GM12878 (cell line): ENCODE measurements around the gene OTUD5. TPM values are rescaled to one million over a fixed set of nuclear protein-coding genes. Genes with fewer than 3 reads are reported as not detected.

Experiments used
- BHLHE40 ChIP-seq, 2 experiments: fragments of 450-650 bp in 1 of 2; IDR thresholded peaks; 2 replicates each; pipeline ENCODE4 v1.6.1; 2011 to 2017; ENCODE audit warnings: low read depth in 2 of 2, borderline replicate concordance in 1 of 2, improper control_type of control experiment in 1 of 2, low read length in 1 of 2, mild to moderate bottlenecking in 1 of 2
- CREB1 ChIP-seq: IDR thresholded peaks from 2 replicates; pipeline ENCODE4 v1.6.1; 2012; ENCODE audit warnings: low read depth, mild to moderate bottlenecking, inconsistent platforms
- E2F8 ChIP-seq: fragments of 450-650 bp; IDR thresholded peaks from 2 replicates; pipeline ENCODE4 v1.6.1; 2018; ENCODE audit warnings: mild to moderate bottlenecking, low read depth, moderate library complexity; ENCODE audit not compliant: partially characterized antibody
- EED ChIP-seq: sonication (generic); IDR thresholded peaks from 2 replicates; pipeline ENCODE4 v1.6.1; 2016; ENCODE audit warnings: antibody characterized with exemption, low read depth
- ELK1 ChIP-seq: IDR thresholded peaks from 2 replicates; pipeline ENCODE4 v1.6.1; 2012; ENCODE audit warnings: low read depth, low read length, improper control_type of control experiment
- HDAC6 ChIP-seq: fragments of 200-600 bp; sonication (generic); IDR thresholded peaks from one replicate; pipeline ENCODE4 v1.8.0; 2017; ENCODE audit warnings: antibody characterized with exemption; ENCODE audit not compliant: unreplicated experiment
- IRF3 ChIP-seq: fragments of 450-650 bp; IDR thresholded peaks from 2 replicates; pipeline ENCODE4 v1.6.1; 2014; ENCODE audit warnings: mild to moderate bottlenecking
- KAT2A ChIP-seq: conservative IDR thresholded peaks from 2 replicates; pipeline ENCODE4 v1.6.1; 2011; ENCODE audit warnings: low read depth, low read length; ENCODE audit not compliant: control insufficient read depth
- NR2C2 ChIP-seq: IDR thresholded peaks from 2 replicates; pipeline ENCODE4 v1.6.1; 2011; ENCODE audit warnings: borderline replicate concordance, low read depth; ENCODE audit not compliant: control insufficient read depth, insufficient read length
- NR2F1 ChIP-seq: fragments of 450-650 bp; conservative IDR thresholded peaks from 2 replicates; pipeline ENCODE4 v1.6.1; 2017; ENCODE audit warnings: mild to moderate bottlenecking
- NRF1 ChIP-seq: conservative IDR thresholded peaks from 2 replicates; pipeline ENCODE4 v1.6.1; 2011; ENCODE audit warnings: mild to moderate bottlenecking, low read depth, low read length, improper control_type of control experiment
- PAX5 ChIP-seq: IDR thresholded peaks from 2 replicates; pipeline ENCODE4 v1.6.1; 2011; ENCODE audit warnings: low read depth, low read length, borderline replicate concordance
- PBX3 ChIP-seq: IDR thresholded peaks from 2 replicates; pipeline ENCODE4 v1.6.1; 2011; ENCODE audit warnings: mild to moderate bottlenecking, low read depth, low read length, moderate library complexity; ENCODE audit not compliant: insufficient replicate concordance
- POLR2AphosphoS2 ChIP-seq: IDR thresholded peaks from 2 replicates; pipeline ENCODE4 v1.6.1; 2011; ENCODE audit warnings: low read depth, mild to moderate bottlenecking, low read length, improper control_type of control experiment, moderate library complexity
- SMAD1 ChIP-seq: fragments of 450-650 bp; IDR thresholded peaks from 2 replicates; pipeline ENCODE4 v1.6.1; 2018; ENCODE audit warnings: mild to moderate bottlenecking, low read depth; ENCODE audit not compliant: partially characterized antibody
- SP1 ChIP-seq: IDR thresholded peaks from one replicate; pipeline ENCODE4 v1.6.1; 2011; ENCODE audit warnings: low read depth, low read length
- SUZ12 ChIP-seq: fragments of 200-600 bp; sonication (generic); IDR thresholded peaks from one replicate; pipeline ENCODE4 v1.6.1; 2018; ENCODE audit warnings: antibody characterized with exemption, mild to moderate bottlenecking; ENCODE audit not compliant: unreplicated experiment
- TAF1 ChIP-seq: IDR thresholded peaks from 2 replicates; pipeline ENCODE4 v1.6.1; 2011; ENCODE audit warnings: mild to moderate bottlenecking, low read depth, low read length, borderline replicate concordance
- ZBTB33 ChIP-seq: fragments of 450-650 bp; IDR thresholded peaks from 2 replicates; pipeline ENCODE4 v1.6.1; 2017; ENCODE audit warnings: mild to moderate bottlenecking
- polyA plus RNA-seq, 11 experiments: library from polyadenylated mRNA; depleted of rRNA in 4 of 11; unstranded in 6 of 11; stranded (reverse) in 5 of 11; fragments of >200 nt; fragmentation: Nextera tagmentation in 4 of 11; fragmentation: Illumina TruSeq in 1 of 11; extraction: Ambion mirVana in 4 of 11; extraction: Trizol in 1 of 11; gene quantifications; 1 replicate in 1 of 11; 2 replicates in 10 of 11; pipeline versions ENCODE4 v1.2.1 to v1.2.3, GENCODE V29; 2011 to 2016; ENCODE audit warnings: inconsistent platforms in 2 of 11, missing spikeins in 2 of 11, low read depth in 1 of 11
- total RNA-seq, 4 experiments: library from RNA; depleted of rRNA in 3 of 4; stranded (reverse); fragments of >200 nt in 3 of 4; fragmentation: Illumina TruSeq in 1 of 4; extraction: Trizol in 1 of 4; gene quantifications; 2 replicates each; pipeline versions ENCODE4 v1.2.1 to v1.2.3, GENCODE V29; 2013 to 2021

OTUD5 gene
- total and polyA plus RNA-seq, 10 of the 15 experiments (the other 5 are each of a cell fraction or from before 2014, with no cell fraction given): 2.0 to 50.3 (median 22.7) TPM

GRCh38 chrX:48957827-48958634 lies 624 bp upstream of the OTUD5 start (continued):
- TF ChIP-seq ELK1: peak; percentile 73
- TF ChIP-seq PAX5: 0 out of 2 replicates have a peak, but pooled peaks have one; percentile 25
- TF ChIP-seq BHLHE40 (IDR thresholded peaks at IDR 0.05; ENCODE audit: borderline replicate concordance in 1 of 2, low read depth in 2 of 2, low read length in 1 of 2): no peak
- TF ChIP-seq SP1: peak; percentile 77
- peak; percentile 93 for TF ChIP-seq PBX3
- peak; percentile 50 for TF ChIP-seq NR2F1
- TF ChIP-seq HDAC6: no peak
- TF ChIP-seq TAF1: peak; percentile 66
- TF ChIP-seq CREB1: peak; percentile 91
- 0 out of 2 replicates have a peak, but pooled peaks have one; percentile 59 for TF ChIP-seq POLR2AphosphoS2
- TF ChIP-seq KAT2A: no peak
- TF ChIP-seq E2F8: peak; percentile 53
- TF ChIP-seq EED: no peak
- no peak for TF ChIP-seq ZBTB33
- no peak for TF ChIP-seq SUZ12
- peak; percentile 66 for TF ChIP-seq NRF1
- TF ChIP-seq NR2C2: no peak
- TF ChIP-seq SMAD1: peak; percentile 72
- 0 out of 2 replicates have a peak, but pooled peaks have one; percentile 39 for TF ChIP-seq IRF3
